Fibroblast of pulmonary artery (primary cell): ENCODE data around the gene ERBB4.

ENCODE experiments used
- DNase-seq: peaks from one replicate; pipeline ENCODE4 v3.0.0-alpha.2; 2010; ENCODE audit warnings: low read depth
- H3K4me3 ChIP-seq: replicated peaks from 2 replicates; pipeline ENCODE4 v1.5.1; 2011; ENCODE audit warnings: low read depth, mild to moderate bottlenecking, control low read depth, low read length, moderate library complexity
- CTCF ChIP-seq: IDR thresholded peaks from 2 replicates; pipeline ENCODE4 v1.5.1; 2011; ENCODE audit warnings: mild to moderate bottlenecking, control low read depth, low read length, inconsistent platforms; ENCODE audit errors: missing control alignments

Gene ERBB4

GRCh38 chr2:212528106-212528856 lies 10.3 kb downstream of the ERBB4 start:
- H3K4me3 ChIP-seq: no peak overlapping the region
- DNase-seq: no peak
- peak; percentile 11 for TF ChIP-seq CTCF

- DNase-seq: no peak
- H3K4me3 ChIP-seq: no peak overlapping the region
- TF ChIP-seq CTCF: no peak
Measured at GRCh38 chr2:212526059-212526458, 12.5 kb downstream of the ERBB4 start.

GRCh38 chr2:212523756-212524155 lies 14.8 kb downstream of the ERBB4 start:
- no peak for TF ChIP-seq CTCF
- DNase-seq: no peak
- no peak overlapping the region for H3K4me3 ChIP-seq

- DNase-seq: peak; percentile 16
- H3K4me3 ChIP-seq: no peak overlapping the region
- TF ChIP-seq CTCF: peak; percentile 16
Measured at GRCh38 chr2:212520340-212520739, 18.3 kb downstream of the ERBB4 start.

- no peak for TF ChIP-seq CTCF
- no peak overlapping the region for H3K4me3 ChIP-seq
- no peak for DNase-seq
Measured at GRCh38 chr2:212517693-212518092, 20.9 kb downstream of the ERBB4 start.

- TF ChIP-seq CTCF: no peak
- no peak for DNase-seq
- no peak overlapping the region for H3K4me3 ChIP-seq
Measured at GRCh38 chr2:212505586-212505985, 33.0 kb downstream of the ERBB4 start.

GRCh38 chr2:212495046-212495445 lies 43.6 kb downstream of the ERBB4 start:
- no peak for DNase-seq
- no peak for TF ChIP-seq CTCF
- no peak overlapping the region for H3K4me3 ChIP-seq
